DMS153 treated with DMSO at 0.1 percent for 48 hours (cell line): ENCODE measurements around the gene EFNA2.

ENCODE experiments used
- DNase-seq: peaks from one replicate; lab custom pipeline; 2025; ENCODE audit not compliant: unreplicated experiment; lab: John Stamatoyannopoulos, UW

Gene EFNA2

GRCh38 chr19:1283207-1283916 is 2.3 kb upstream of the EFNA2 start:
- DNase-seq: no peak

- DNase-seq: no peak
Observed at GRCh38 chr19:1283917-1284292, 1.8 kb upstream of the EFNA2 start.

- no peak for DNase-seq
Observed at GRCh38 chr19:1284293-1284978, 1.2 kb upstream of the EFNA2 start.

GRCh38 chr19:1284979-1285736 is 515 bp upstream of the EFNA2 start:
- no peak for DNase-seq

GRCh38 chr19:1286487-1287353 is 1.0 kb downstream of the EFNA2 start:
- DNase-seq: no peak

- no peak for DNase-seq
Observed at GRCh38 chr19:1287354-1288225, 1.9 kb downstream of the EFNA2 start.

- DNase-seq: no peak
Observed at GRCh38 chr19:1288226-1288612, 2.5 kb downstream of the EFNA2 start.

- no peak for DNase-seq
Observed at GRCh38 chr19:1288833-1289685, 3.4 kb downstream of the EFNA2 start.

GRCh38 chr19:1289686-1290025 is 4.0 kb downstream of the EFNA2 start:
- no peak for DNase-seq

GRCh38 chr19:1290196-1290702 is 4.6 kb downstream of the EFNA2 start:
- DNase-seq: no peak

GRCh38 chr19:1290703-1291651 is 5.3 kb downstream of the EFNA2 start:
- no peak for DNase-seq

GRCh38 chr19:1291761-1292418 is 6.2 kb downstream of the EFNA2 start:
- no peak for DNase-seq

- no peak for DNase-seq
Observed at GRCh38 chr19:1292419-1293151, 6.9 kb downstream of the EFNA2 start.

GRCh38 chr19:1293782-1294604 is 8.3 kb downstream of the EFNA2 start:
- DNase-seq: no peak

GRCh38 chr19:1294688-1295087 is 9.0 kb downstream of the EFNA2 start:
- DNase-seq: no peak
